ENCODE measurements around the gene C6orf136. TPM values are rescaled to one million over a fixed set of nuclear protein-coding genes. Genes with fewer than 3 reads are reported as not detected.
A peak's percentile ranks its signal among the peaks of the same experiment; 100 is the strongest.

Gene C6orf136
- total RNA-seq, 4 donors from 2014 or later, result 13.5 to 21.4 (median 20.7) TPM

DNA sequence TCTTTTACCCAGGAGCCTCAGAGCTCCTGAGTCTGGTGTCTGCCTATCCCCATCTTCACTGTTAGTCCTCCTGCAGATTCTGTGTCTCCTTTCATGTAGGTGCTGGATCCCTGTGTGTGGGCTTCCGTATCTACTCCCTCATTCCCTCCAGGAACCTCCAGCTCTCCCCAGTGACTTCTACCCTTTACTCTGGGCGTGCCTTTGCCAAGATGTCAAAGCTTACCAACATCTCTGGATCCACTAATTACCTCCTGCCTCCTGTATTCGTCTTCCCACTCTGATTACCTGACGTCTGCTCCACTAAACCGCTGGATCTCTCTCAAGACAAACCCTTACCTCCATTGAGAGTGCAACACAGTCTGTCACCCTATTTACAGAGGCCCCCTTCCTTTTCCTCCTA lies 2.2 kb upstream of the C6orf136 start:
- Histone ChIP-seq H3K4me3 (no peak overlapping the region), H3K27me3 (no peaks in the 10 kb centered on the region), H3K27ac (no peak overlapping the region), H3K4me1 (peaks cover 0 to 20% (median 7%) of the 10 kb centered on the region in 4 donors), H3K9me3 (no peaks in the 10 kb centered on the region), H3K36me3 (peaks cover 4 to 53% (median 9%) of the 10 kb centered on the region in 3 donors)
- DNase-seq (ENCODE audit: low spot score in 2 of 2), result no peak
- 76% methylated on average over 5 of the region's 5 CpGs for WGBS, 2 donors
- no peak for TF ChIP-seq POLR2A (IDR thresholded peaks at IDR 0.05)
- TF ChIP-seq EP300 (IDR thresholded peaks at IDR 0.05), result no peak
- TF ChIP-seq, protein P1, sequence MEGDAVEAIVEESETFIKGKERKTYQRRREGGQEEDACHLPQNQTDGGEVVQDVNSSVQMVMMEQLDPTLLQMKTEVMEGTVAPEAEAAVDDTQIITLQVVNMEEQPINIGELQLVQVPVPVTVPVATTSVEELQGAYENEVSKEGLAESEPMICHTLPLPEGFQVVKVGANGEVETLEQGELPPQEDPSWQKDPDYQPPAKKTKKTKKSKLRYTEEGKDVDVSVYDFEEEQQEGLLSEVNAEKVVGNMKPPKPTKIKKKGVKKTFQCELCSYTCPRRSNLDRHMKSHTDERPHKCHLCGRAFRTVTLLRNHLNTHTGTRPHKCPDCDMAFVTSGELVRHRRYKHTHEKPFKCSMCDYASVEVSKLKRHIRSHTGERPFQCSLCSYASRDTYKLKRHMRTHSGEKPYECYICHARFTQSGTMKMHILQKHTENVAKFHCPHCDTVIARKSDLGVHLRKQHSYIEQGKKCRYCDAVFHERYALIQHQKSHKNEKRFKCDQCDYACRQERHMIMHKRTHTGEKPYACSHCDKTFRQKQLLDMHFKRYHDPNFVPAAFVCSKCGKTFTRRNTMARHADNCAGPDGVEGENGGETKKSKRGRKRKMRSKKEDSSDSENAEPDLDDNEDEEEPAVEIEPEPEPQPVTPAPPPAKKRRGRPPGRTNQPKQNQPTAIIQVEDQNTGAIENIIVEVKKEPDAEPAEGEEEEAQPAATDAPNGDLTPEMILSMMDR (IDR thresholded peaks at IDR 0.05), result no peak

DNA sequence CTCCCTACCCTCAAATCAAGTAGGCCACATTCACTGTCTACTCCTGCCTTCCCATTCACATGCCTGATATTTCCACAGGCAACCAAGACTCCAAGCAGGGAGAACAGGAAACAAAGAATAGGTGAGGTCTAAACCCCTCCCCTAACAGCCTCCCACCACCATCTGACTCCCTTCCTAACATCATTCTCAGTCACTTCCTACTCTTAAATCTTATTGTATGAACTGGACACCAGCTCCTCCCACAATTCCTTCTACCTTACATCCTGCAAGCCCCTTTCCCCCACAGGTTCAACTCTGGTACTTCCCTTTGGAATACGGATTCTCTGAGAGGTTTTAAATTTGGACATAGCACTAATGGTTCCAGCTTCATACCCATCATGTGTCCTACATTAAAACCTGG lies 944 bp upstream of the C6orf136 start:
- 71 to 77% methylated on average over 1 of the region's 1 CpG for WGBS, 2 donors
- peaks cover 0 to 51% (median 4%) of the 10 kb centered on the region in 3 donors for H3K36me3 ChIP-seq
- H3K4me3 ChIP-seq, result no peak overlapping the region
- H3K9me3 ChIP-seq, result no peaks in the 10 kb centered on the region
- no peak overlapping the region for H3K27ac ChIP-seq
- H3K27me3 ChIP-seq, result no peaks in the 10 kb centered on the region
- TF ChIP-seq POLR2A (IDR thresholded peaks at IDR 0.05) (no peak), EP300 (IDR thresholded peaks at IDR 0.05) (no peak)
- TF ChIP-seq, protein P1 (IDR thresholded peaks at IDR 0.05), result no peak
- no peak for DNase-seq (ENCODE audit: low spot score in 2 of 2)
- H3K4me1 ChIP-seq, result peaks cover 0 to 20% (median 7%) of the 10 kb centered on the region in 4 donors

DNA sequence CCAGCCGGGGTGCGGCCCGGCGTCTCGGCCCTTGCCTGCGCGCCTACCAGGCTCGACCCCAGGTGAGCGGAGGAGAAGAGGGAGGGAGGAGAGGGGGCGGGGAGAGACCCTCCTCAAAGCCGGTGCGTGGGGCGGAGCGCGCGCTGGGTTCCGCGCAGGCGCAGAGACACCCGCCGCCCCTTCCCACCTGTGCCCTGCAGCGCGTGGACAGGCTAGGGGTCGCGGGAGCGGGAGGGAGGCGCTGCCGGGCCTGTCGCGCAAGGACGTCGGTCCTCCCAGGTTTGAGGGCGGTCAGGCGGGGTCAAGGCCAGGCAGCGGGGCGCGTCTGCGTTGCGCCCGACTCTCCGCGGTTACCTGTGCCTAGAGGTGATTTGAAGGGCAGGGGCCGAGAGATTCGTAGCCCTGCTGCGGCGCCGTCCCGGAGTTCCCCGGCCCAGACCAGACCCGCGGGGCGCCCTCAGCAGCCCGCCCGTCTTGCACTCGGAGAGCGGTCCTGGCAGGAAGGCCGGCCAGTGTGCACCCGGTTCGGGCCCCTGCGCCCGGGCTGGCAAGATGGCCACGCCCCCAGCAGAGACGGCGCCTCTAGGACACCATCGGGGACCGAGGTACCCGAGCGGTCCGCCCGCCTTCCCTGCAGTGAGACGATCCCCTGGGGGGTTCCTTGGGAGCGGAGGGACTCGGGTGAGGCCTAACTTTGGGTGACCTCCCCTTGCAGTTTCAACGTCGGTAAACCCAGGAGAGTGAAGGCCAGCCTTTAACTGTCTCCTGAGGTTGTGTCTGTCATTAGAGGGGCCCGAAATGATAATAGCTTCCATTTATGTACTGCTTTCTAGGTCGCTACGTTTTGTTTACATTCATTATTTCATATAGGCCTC lies 546 bp downstream of the C6orf136 start:
- Histone ChIP-seq H3K4me1 (peaks cover 0 to 20% (median 7%) of the 10 kb centered on the region in 4 donors), H3K36me3 (peaks cover 0 to 52% (median 11%) of the 10 kb centered on the region in 3 donors), H3K9me3 (no peaks in the 10 kb centered on the region), H3K27me3 (no peaks in the 10 kb centered on the region), H3K27ac (peak overlapping the region; percentile 82 to 97 (median 94)), H3K4me3 (peak overlapping the region; percentile 81 to 98 (median 90))
- peak; percentile 14 to 19 for DNase-seq (ENCODE audit: low spot score in 2 of 2)
- TF ChIP-seq POLR2A (IDR thresholded peaks at IDR 0.05) (no peak), EP300 (IDR thresholded peaks at IDR 0.05) (no peak)
- TF ChIP-seq, protein P1 (IDR thresholded peaks at IDR 0.05), result no peak
- WGBS, 2 donors, result 0% methylated on average over 39 to 54 of the region's 78 CpGs

DNA sequence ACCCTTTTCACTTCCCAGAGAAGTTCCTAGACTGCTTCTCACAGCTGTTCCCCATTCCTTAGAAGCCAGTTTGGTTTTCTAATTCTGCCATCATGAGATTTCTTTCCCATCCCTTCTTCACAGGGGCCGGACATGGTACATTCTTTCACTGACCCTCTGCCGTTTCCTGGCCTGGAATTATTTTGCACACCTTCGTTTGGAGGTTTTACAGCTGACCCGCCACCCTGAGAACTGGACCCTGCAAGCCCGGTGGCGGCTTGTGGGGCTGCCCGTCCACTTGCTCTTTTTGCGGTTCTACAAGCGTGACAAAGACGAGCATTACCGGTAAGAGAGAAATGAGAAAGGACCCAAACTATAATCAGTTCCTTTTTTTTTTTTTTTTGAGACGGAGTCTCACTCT lies 4.2 kb downstream of the C6orf136 start:
- H3K27me3 ChIP-seq, result no peaks in the 10 kb centered on the region
- no peak overlapping the region for H3K4me3 ChIP-seq
- H3K27ac ChIP-seq, result no peak overlapping the region
- no peak for DNase-seq (ENCODE audit: low spot score in 2 of 2)
- TF ChIP-seq, protein P1 (IDR thresholded peaks at IDR 0.05), result no peak
- TF ChIP-seq POLR2A (IDR thresholded peaks at IDR 0.05), result no peak
- no peak for TF ChIP-seq EP300 (IDR thresholded peaks at IDR 0.05)
- 88 to 90% methylated on average over 12 of the region's 12 CpGs for WGBS, 2 donors
- peaks cover 0 to 63% (median 41%) of the 10 kb centered on the region in 3 donors for H3K36me3 ChIP-seq
- no peaks in the 10 kb centered on the region for H3K9me3 ChIP-seq
- H3K4me1 ChIP-seq, result peaks cover 0 to 18% (median 6%) of the 10 kb centered on the region in 4 donors

Measured in tibial nerve (tissue), 4 donors.